ENCODE data around the gene FCMR.

FCMR gene

GRCh38 chr1:206923009-206923960 is 1.5 kb upstream of the FCMR start:
- DNase-seq = peak; percentile 78

GRCh38 chr1:206922524-206922923 is 783 bp upstream of the FCMR start:
- DNase-seq = no peak

GRCh38 chr1:206918076-206918475 is 3.7 kb downstream of the FCMR start:
- DNase-seq = no peak

DNA sequence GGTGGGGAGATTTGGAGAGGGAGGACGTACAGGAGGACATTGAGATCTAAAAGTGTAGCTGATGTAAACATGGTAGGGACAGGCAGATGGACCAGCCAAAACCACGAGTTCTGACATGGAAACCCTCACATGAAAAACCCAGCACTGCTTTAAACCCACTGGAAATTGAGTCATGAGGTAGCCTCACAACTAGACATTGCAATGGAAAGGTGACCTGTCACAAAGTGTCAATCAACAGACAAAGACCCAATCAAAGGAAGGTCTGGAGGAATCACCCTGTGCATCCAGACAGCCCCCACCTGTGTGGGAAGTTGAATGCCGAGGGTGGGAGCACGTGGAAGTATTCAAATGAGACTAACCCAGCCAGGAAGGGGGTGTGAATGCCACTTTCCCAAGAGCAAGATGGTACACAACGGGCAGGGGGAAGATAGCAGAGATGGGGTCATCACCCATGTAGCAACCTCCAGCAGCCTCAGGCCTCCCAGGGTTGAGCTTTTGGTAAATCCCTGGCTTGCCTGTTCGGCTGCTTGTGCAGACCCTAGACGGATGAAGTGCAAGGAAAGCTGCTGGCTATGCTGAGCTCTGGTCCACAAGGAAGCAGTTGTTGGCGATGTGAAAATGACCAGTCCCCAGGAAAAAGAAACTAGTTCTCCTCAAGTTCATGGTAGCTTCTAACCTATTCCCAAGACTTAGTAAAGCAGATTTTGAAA is 5.6 kb downstream of the FCMR start:
- DNase-seq = no peak

- no peak for DNase-seq
These were observed 6.6 kb downstream of the FCMR start for GRCh38 chr1:206915030-206915735.

GRCh38 chr1:206913766-206914537 is 7.8 kb downstream of the FCMR start:
- no peak for DNase-seq

- DNase-seq = no peak
These were observed 9.2 kb downstream of the FCMR start for GRCh38 chr1:206912445-206913095.

DNA sequence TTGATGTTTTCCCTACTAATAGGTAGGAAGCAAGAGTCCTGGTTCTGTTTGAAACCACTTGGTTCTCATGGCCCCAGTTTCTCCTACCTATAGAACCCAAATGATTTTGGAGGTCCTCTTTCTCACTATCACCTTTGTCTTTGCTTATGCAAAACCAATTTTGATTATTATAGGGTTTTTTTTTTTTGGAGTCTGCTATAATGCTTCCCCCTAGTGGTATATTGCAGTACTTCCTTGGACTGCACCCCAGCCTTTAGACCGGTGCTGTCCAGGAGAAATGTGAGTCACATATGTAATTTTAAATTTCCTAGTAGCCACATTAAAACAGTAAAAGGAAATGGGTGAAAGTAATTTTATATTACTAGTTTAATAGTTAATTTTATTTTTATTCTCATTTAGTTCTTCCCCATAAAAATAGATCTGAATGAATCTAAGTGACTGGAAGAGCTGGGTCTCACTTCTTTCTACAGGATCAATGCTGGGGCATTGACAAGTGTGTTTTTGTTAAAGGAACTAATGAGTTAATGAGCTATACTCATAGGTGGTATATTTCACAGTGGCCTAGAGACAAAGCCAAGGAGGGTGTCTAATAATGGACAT is 10.6 kb downstream of the FCMR start:
- DNase-seq = no peak

GRCh38 chr1:206909883-206910318 is 11.8 kb downstream of the FCMR start:
- DNase-seq = peak; percentile 43

DNA sequence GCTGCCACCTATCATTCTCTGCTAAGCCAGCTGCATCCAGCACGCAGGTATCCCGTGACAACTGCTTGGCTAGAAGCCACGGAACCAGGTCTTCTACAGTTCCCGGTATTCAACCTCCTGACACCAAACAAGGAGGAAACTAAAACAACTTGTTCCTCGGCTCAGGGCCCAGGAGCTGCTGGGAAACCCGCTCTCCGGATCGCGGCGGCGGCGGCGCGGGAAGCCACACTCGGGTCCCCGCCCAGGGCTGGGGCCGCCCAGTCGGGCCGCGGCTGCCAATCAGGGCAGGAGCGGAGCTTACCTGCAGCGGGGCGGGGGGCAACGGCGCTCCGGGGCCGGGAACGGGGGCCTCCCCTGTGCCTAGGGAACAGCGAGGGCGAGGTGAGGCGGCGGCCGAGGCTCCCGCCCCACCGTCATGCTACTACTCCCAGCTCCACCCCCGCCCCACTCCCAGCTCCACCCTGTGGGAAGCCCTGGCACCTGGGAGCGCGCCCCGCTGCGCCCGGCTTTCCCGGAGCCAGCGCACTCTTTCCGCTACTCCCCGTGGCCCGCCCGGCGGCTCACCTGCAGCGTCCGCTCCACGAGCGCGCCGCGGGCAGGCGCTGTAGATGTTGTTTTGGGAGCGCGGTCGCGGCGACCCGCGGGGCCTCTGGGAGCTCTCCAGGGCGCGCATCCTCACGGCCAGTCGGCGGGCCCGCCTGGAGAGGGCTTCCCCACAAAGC is 12.4 kb downstream of the FCMR start:
- DNase-seq = peak; percentile 77

DNA sequence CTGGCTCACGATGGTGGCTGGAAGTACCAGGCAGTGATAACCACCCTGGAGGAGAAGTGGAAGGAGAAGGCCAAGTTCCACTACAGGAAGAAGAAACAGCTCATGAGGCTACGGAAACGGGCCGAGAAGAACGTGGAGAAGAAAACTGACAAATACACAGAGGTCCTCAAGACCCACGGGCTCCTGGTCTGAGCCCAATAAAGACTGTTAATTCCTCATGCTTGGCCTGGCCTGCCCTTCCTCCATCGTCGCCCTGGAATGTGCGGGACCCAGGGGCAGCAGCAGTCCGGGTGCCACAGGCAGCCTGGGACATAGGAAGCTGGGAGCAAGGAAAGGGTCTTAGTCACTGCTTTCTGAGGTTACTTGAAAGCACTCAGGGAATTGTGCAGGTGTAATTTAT is 13.7 kb downstream of the FCMR start:
- peak; percentile 50 for DNase-seq

GRCh38 chr1:206907304-206907991 is 14.3 kb downstream of the FCMR start:
- DNase-seq = peak; percentile 51

- DNase-seq = peak; percentile 67
These were observed 16.2 kb downstream of the FCMR start for GRCh38 chr1:206905295-206906164.

GRCh38 chr1:206904423-206905142 is 17.2 kb downstream of the FCMR start:
- peak; percentile 47 for DNase-seq

DNA sequence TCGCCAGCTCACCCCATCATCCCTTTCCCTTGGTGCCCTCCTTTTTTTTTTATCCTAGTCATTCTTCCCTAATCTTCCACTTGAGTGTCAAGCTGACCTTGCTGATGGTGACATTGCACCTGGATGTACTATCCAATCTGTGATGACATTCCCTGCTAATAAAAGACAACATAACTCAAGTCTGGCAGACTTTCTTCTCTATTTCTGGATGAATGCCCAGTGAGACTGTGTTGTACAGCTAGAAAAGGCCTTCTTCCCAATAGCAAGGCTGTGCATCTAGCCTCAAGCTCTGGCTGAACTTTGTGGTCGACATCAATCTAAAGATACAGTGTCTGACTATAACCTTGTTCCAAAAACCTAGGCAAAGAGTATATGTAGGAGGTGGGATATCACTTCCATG is 18.1 kb downstream of the FCMR start:
- DNase-seq = no peak

DNA sequence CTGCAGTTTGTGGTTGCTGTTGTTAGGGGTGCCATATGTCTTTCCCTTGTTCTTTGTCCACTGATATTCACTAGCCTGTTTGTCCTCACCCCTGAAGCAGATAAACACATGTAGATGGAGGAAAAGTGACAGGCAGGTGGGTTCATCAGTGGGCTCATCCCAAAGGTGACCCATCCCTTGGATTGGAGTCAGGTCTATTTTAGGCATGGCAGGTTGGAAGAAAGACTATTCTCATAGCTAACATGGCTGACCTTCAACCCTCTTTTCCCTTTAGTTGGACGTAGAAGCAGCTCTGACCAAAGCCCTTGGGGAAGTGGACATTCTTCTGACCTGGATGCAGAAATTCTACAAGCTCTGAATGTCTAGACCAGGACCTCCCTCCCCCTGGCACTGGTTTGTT is 19.0 kb downstream of the FCMR start:
- DNase-seq = no peak

DNA sequence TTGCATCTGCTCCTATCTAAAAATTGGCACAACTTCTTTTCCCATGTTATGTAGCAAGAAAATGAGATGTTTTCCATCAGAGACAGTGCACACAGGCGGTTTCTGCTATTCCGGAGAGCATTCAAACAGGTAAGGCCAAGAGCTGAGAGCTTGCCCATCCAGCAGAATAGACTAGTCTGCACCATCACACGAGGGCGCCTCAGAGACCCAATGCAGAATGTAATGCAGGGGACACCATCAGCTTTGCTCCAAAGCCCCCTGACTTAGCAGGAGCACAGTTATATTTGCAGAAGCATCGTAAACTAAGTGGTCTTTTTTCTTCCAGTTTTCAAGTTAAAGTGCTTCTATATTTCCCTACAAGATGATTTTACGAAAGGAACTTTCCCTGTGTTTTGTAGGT is 19.8 kb downstream of the FCMR start:
- DNase-seq = no peak

DNA sequence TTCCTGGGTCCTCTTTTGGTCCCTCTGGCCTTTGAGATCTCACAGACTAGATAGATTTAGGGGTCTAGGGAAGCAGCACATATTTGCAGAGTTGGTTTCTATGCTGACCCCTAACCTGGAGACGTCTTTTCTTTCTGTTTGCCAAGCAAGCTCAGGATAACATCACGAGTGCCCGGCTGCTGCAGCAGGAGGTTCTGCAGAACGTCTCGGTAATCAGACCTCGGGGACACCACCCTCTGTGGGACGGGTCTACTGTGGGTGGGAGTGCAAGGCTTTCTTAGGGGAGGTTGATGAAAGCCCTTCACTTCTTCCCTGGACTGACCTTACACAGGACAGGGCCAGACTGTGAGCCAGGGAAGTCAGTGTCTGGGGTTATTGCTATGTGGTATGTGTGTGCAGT is 21.6 kb downstream of the FCMR start:
- DNase-seq = peak; percentile 48

DNA sequence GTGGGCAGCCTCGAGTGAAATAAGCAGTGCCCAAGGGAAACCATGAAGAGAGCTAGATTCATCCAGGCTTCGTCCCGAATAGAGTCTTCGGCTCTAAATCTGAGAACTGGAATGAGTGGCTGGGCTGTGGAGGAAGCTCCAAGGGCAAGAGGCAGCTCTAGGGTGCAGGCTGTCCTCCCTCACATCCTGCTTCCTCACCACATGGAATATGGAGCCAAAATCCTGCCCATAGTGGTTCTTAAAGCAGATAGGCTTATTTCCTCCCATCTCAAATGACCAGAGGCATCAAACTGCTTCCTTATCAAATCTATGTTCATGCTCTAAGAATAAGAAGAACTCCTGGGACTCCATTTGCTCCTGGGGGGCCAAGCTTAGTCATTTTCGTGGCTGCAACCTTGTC is 22.0 kb downstream of the FCMR start:
- no peak for DNase-seq

Data from activated CD8-positive, alpha-beta memory T cell treated with anti-CD3 and anti-CD28 coated beads, Interleukin-2, amount 50 U/mL, for 48 hours (primary cell).